Head of caudate nucleus (tissue), 42 donors: ENCODE results near the gene GRIK3.
A peak's percentile ranks its signal among the peaks of the same experiment; 100 is the strongest.

Source experiments
- DNase-seq, 42 donors: peaks; one replicate each; pipeline versions ENCODE4 v3.0.0 to v3.0.0-alpha.2; 2020 to 2021; ENCODE audit warnings: mixed read lengths in 7 of 42
- intact Hi-C: fragments of 100-400 bp; cut with DNase I; formaldehyde crosslinking; loops from one replicate; pipeline ENCODE4 v1.15.0; 2022

GRIK3 gene

DNA sequence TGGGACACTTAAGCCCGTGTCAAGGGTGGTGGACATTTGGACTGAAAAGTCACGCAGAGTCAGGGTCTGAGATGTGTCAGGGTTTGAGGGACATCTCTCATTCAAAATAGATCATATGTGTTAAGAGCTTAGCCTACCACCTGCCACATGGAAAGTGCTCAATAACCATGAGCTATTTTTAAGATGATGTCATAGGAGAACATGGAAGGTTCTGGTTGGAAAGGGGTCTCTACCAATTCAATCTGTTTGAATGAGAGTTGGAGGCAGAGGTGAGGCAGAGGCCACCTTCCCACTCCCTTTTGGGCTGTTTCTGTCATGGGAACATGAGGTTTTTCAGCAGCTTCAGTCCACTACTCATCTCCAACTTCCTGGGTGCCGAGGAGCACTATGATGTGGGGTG lies 239.9 kb downstream of the GRIK3 start:
- no peak for DNase-seq
- intact Hi-C loops: no loop called here

DNA sequence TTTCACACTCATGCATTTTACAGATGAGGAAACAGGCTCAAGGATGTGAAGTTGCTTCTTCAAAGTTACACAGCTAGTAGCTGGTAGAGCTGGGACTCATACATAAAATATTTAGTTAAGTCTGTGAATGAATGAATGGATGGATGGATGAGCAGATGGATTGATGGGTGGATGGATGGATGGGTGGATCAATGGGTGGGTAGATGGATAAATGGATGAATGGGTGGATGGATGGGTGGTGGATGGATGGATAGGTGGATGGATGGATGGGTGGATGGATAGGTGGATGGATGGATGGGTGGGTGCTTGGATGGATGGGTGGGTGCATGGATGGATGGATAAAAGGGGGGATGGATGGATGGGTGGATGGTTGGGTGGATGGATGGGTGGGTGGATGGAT lies 240.9 kb downstream of the GRIK3 start:
- intact Hi-C loops: no loop called here
- no peak for DNase-seq

DNA sequence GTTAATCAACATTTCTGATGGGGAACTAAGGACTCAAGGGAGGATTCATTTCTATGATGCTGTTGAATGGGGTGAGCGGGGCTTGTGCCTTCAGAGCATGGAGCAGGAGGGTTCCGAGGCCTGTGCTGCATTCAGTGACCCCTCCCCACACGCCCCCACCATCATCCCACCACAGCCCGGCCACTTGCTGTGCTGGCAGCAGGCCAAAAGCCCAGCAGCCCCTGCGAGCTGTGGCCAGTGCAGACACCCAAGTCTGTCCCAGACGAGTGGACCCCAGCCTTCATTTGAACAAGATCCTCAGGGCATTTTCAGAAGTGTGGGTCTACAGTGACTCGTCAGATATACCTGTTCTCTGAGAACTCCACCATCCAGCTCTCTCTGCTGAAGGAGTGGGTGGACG lies 242.0 kb downstream of the GRIK3 start:
- DNase-seq: no peak
- intact Hi-C loops: no loop called here

DNA sequence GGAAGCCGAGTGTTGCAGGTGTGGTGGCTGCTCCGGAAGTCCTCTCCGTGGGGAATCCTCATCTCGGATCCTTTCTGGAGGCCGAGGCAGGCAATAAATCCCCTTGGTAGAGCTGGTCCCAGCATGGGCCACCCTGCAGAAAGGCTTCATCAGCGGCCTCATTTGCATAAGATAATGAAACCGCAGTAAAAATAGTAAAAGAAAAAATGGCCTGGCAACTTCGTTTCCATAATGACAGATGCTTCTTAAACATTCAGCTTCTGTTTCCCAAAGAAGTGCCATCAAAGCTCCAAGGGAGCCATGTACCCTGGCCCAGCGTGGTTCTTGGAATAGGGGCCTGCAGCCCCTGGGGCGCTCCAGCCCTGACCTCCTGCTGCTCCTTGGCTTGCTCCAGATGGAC lies 244.1 kb downstream of the GRIK3 start:
- intact Hi-C loops: no loop called here
- DNase-seq: no peak

DNA sequence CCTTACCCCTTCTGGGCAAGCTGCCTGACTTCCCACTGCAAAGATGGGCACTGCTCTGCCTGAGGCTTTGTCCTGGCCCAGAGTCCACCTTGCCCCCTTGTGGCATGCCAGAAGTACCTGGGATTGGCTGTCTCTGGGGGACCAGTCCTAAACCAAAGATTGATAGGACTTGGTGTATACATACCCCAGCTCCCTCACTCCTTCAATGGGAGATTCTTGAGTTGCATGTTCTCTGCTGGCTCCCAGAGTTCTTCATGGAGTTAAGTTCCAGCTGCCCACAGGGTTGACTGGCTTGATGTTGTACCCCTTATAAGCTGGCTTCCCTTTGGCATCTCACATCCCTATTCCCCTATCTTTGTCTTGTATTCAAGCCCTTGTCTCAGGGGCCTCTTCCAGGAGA lies 244.8 kb downstream of the GRIK3 start:
- intact Hi-C loops: no loop called here
- no peak for DNase-seq

DNA sequence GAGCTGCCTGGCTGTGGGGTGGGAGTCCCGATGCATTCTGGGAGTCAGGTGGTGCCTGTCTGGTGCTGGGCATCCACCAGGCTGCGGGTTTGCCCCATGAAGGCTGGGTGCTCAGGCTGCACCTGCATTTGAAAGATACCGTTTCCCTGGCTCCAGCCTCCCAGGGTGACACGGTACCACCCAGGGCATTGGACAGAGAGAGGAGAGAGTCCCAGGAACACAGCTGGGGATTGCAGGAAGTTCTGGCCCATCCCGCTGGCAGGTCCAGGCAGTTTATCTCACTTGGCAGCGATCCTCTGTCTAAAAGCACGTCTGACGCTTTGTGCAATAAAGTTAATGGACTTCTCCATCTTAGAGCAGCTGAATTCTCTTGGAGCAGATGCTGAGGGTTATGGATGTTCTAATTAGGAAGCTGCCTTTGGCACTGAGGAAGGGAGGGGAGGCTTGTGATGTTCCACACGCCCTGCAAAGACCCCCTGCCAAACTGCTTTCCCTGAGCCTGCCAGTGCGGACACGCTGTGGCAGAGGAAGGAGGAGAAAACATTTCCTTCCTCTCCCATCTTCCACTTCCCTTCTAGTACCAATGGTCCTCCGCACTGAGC lies 246.9 kb downstream of the GRIK3 start:
- no peak for DNase-seq
- intact Hi-C loops: no loop called here

DNA sequence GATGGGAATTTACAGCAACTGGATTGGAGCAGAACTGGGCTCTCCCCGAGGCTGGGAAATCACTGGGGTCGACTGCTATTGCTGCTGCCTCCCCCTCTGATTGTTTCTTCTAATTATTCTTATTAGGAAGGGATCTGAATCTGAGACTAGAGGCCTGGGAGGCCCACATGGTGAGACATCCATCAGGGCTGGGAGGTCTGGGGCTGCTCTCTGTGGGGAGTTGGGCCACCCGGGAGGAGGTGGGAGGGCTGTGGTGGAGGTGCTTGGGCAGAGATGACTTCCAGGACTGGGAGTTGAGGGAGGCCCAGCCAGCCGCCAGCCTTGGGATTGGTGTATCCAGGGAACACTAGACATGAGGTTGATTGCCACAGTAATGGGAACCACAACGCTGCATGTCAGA lies 247.9 kb downstream of the GRIK3 start:
- no peak for DNase-seq
- intact Hi-C loops: no loop called here

DNA sequence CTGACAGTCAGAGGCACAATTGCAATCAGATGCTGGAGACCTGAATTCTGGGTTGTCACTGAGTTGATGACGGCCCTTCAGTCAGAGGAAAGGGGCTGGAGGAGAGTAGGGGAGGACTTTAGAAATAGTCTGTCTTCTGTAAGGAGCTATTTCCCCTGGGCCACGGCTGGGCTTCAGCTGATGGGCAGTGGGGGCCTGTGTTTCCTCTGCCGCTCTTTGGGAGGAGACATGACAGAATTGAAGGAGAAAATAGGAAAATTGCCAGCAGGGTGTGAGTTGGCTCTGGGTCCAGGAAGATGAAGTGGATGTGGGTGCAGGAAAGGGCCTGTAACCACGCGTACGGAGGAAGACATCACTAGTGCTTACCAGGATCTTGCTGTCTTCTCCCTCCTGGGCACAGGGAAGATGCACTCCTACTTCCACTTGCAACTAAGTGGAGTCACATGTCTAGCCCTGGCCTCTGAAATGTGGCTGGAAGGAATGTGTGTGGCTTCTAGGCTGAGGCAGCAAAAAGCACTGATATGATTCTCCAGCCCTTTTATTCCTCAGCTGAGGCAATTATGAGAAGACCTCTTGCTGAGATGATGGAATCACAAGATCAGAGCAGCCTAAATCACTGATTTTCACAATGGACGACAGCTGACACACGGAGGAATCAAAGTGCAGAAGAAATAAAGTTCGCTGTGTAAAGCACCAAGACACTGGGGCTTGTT lies 250.0 kb downstream of the GRIK3 start:
- intact Hi-C loops: no loop called here

DNA sequence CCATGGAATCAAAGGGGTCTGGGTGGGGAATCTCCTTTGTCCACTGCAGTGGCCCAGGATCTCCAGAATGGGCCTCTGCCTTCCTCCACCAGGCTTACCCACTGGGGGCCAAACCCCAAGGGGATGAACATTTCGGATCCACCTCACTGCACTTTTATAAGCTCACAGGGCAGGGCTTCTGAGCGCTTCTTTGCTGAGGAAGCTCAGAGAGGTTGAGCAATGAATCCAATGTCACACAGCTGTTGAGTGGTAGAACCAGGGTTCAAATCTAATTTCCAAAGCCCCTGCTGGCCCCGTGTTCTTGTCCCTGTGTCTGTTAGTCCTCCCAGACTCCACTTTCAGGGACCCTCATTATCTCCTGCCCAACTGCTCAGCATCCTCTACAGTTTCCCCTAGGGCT lies 250.8 kb downstream of the GRIK3 start:
- intact Hi-C loops: no loop called here
- no peak for DNase-seq

More for the DNA sequence above, 250.0 kb downstream of the GRIK3 start:
- DNase-seq: no peak

DNA sequence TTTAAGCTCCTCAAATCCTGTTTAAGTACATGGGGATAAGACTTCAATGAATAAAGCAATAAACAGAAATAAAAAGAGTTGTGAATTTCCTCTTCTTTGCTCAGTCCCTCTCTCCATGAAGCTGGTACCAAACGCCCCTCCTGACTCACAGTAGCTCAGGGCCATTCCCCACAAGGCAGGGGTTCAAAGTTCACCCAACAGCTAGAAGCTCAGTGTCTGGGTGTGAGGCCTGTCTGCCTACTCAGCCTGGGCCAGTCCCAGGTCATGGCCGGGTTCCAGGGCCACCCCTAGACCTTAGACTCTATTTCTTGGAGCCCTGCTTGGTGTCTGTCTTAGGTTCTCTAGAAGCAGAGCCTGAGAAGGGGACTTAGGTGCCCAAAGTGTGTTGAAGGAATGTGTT lies 251.5 kb downstream of the GRIK3 start:
- DNase-seq: no peak
- intact Hi-C loops: no loop called here

DNA sequence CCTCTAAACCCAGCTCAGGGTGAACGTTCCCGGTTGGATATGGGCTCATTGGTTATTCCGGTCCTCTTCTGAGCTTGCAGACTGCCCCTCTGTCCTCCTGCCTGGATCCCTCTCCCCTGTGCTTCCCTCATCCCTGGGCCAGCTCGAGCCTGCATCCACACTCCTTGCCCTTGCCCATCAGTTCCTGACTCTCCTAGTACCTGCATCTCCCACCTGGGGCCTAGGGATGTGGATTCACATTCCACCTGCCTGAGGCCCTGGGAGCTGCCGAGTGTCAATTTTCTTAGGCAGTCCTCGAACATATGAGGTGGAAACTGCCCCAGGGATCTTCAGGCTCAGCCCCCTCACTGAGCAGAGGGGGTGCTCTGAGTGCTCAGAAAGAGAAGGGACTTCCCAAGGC lies 252.2 kb downstream of the GRIK3 start:
- DNase-seq: no peak
- intact Hi-C loops: no loop called here

DNA sequence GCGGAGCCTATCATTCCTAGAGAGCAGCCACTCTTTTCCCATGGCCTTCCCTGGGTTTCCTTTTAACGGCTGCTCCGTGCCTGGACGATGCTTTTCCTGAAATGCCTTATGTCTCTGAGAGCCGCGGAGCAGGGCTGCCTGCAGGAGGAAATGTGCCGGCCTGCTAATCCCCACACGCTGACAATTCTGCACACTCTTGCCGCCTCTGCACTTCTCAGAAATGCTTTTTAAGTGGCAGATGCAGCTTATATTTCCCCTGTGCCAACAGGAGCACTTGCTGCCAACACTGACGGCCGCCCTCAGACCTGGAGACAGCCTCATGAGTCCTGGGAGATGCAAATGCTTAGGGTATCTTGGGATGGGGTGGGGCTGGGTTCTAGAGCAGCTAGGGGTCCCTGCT lies 253.2 kb downstream of the GRIK3 start:
- intact Hi-C loops: no loop called here
- DNase-seq: peak in 27 of 42 donors; percentile 4 to 73 (median 24)

DNA sequence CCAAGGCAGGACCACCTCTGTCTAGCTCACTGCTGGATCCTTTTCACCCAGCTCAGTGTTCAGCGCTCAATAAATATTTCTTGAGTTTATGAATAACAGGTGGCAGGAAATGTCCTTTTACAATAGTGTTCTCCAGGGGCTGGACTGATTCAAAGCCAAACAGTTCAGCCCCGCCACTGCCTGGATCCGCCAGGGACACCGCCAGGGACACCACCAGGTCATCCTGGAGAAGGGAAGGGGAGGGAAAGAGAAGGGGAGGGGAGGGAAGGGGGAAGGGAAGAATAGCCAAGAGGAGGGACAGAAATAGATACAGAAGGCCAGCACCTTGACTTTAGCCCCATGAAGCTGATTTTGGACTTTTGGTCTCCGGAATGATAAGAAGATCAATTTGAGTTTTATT lies 255.6 kb downstream of the GRIK3 start:
- intact Hi-C loops: no loop called here
- DNase-seq: no peak

DNA sequence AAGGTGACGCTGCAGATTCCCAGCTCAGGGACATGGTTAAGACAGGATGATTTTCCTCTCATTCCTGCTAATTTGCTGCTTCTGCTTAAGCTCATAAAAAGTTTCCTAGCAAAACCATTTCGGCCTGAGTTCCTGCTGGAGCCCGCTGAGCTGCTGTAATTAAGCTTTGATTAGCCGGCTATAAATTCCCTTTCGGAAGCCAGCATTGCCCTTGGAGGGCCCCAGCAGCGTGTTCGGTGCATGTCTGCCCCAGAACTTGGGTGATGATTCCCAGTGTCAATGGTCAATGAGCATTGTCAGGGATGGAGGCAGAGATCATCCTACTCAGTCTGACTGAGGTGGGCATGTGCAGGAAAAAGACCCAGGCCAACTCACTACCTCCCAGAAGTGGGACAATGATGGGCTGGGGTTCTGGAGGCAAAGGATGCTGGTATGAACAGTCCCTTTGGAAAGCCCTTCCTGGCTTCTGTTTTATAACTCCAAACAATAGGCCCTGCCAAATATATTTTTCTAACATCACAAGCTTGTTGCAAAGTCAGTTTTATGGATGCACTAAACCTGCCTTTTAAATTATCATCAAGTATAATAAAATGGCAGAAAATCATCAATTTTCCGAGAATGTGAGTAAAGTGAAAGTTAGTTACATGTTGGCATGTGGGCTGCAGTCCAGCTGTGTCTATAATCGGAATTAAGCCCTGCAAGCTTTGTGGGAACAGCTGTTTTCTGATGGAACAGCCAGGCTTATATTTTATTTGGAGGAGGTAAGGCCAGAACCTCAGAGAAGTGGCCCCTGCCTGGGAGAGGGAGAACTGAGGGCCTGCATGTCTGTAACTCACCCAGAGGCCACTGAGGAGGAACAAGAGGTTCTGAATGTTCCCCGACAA lies 257.1 kb downstream of the GRIK3 start:
- intact Hi-C loops: no loop called here
- no peak for DNase-seq

DNA sequence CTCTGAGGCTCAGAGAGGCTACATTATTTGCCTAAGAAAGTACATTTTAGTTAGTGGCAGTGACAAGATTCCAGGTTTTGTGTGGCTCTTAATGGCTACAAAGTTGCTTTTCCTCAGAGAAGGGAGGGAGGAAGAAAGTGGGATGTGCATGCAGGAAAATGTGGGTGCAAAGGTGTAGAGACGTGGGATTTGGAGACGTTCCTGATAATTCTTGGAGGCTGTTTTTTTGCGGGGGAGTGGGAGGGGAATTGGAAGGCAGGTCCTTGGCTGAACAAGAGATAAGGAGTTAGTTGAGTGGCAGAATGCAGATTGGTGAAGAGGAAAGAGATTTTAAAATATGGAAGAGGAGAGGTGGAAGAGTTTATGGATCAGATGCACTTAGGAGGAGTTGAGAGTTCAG lies 258.1 kb downstream of the GRIK3 start:
- no peak for DNase-seq
- intact Hi-C loops: no loop called here

DNA sequence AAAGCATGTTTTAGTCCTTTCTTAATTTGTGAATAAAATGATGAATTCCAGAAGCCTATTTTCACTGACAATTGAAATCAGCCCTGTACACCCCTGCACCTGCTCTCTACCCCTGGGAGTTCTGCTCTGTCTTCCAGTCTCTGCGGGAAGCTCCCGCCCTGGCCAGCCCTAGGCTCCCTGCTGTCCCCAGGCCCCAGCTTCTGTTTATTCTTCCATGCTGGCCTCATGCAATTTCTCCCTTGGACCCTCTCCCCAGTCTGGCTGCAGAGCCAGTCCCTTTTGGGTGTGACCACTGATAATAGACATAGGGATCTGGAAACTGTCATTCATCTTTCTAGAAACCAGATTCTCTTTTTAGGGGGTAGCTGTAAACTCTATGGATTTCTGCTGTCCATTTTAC lies 258.6 kb downstream of the GRIK3 start:
- intact Hi-C loops: no loop called here

DNA sequence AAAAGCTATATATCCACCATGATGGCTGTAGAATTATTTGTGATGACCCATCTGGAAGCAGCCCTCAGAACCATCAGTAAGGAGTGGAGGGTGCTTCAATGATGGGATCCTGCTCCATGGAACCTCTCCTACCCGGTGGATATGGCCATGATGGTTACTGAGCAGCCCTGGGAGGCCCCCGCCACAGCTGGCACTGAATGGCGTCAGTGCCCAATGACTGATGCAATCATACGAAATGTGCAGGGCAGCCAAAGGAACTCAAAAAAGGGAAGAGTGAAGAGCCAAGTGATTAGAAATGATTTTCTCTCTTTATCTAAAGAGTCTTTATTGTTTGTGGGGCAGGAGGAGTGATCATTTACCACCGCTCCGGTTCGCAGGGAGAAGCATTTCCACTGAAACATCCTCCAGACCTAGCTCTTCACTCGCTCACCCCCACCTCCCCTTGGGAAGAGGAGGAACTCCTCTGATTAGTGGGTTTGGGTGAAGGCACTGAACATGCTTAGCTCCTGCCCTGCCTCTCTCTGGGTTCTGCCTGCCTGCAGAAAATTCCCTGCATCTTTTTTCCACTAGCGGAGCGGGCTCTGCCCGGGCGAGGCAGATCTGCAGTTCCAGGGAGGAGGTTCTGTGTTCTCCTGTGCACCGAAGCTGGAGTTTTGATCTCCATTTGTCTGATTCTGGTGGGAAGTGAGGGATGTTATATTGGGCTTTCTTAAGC lies 260.3 kb downstream of the GRIK3 start:
- intact Hi-C loops: no loop called here
- DNase-seq: peak in 18 of 42 donors; percentile 7 to 63 (median 28)

More for the DNA sequence above, 258.6 kb downstream of the GRIK3 start:
- DNase-seq: no peak

DNA sequence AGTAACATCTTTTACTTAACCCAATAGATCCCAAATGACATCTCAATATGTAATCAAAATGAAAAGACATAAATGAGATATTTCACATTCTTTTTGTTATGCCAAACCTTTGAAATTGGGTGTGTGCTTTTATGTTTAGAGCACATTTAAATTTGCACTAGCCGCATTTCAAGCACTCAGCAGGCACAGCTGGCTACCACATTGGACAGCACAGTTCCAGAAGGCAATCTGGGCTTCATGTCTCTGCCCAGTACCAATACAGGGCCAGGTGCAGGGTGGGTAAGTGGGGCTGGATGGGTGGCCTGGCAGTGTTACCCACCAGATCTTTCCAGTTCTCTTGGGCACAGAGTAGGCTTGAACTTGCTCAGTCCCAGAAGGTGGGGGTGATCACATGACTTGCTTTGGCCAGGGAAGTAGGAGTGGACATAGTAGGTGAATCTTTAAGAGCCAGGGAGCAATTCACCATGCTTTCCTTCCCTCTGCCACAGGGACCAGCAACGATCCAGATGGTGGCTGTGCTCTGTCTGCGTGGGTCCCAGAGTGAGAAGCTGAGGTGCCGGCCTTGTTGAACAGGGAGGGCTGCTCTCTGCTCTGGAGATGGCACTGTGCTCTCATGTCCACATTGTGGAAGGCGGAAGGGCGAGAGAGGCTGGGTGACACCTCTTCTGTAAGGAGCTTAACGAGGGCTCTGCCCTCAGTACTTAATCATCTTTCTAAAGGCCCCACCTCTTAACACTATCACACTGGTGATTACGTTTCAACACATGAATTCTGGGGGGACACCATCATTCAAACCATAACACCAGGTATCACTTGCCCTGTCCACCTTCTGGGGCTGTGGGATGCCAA lies 261.4 kb downstream of the GRIK3 start:
- DNase-seq: no peak
- intact Hi-C loops: no loop called here
